Heart left ventricle (tissue), 16 donors: ENCODE measurements around the gene RGL2. TPM values are rescaled to one million over a fixed set of nuclear protein-coding genes. Genes with fewer than 3 reads are reported as not detected.
"Not testable (repeated sequence)": the region's sequence is repeated elsewhere in the genome, so short reads cannot be mapped to it uniquely, and the experiment has no call there.

Experiments used
- ATAC-seq, 4 donors: fragments of 200-7000 bp; cut with Tn5 transposase; one replicate each; pipeline ENCODE4 v1.9.1; 2020 to 2022; ENCODE audit warnings: moderate library complexity in 4 of 4, mild to moderate bottlenecking in 3 of 4, moderate number of reproducible peaks in 1 of 4
- DNase-seq, 5 donors: peaks; one replicate each; pipeline ENCODE4 v3.0.0-alpha.2; 2020
- H3K27ac ChIP-seq, 12 donors: fragments of 200-600 bp; sonication (generic) in 4 of 12; one replicate each; pipeline versions ENCODE4 v1.5.0 to v1.8.0; 2016 to 2022; ENCODE audit warnings: mild to moderate bottlenecking in 2 of 12
- H3K27me3 ChIP-seq, 9 donors: fragments of 200-600 bp; sonication (generic) in 2 of 9; one replicate each; pipeline versions ENCODE4 v1.5.1 to v1.8.0; 2016 to 2022; ENCODE audit warnings: mild to moderate bottlenecking in 3 of 9
- H3K36me3 ChIP-seq, 9 donors: fragments of 200-600 bp; sonication (generic) in 2 of 9; one replicate each; pipeline versions ENCODE4 v1.5.0 to v1.8.0; 2018 to 2022; ENCODE audit warnings: mild to moderate bottlenecking in 2 of 9
- H3K4me1 ChIP-seq, 12 donors: fragments of 200-600 bp; sonication (generic) in 4 of 12; one replicate each; pipeline versions ENCODE4 v1.5.0 to v1.8.0; 2016 to 2022; ENCODE audit warnings: mild to moderate bottlenecking in 3 of 12
- H3K4me3 ChIP-seq, 12 donors: fragments of 200-600 bp; sonication (generic) in 4 of 12; one replicate each; pipeline versions ENCODE4 v1.5.0 to v1.8.0; 2017 to 2022; ENCODE audit warnings: mild to moderate bottlenecking in 9 of 12, moderate library complexity in 4 of 12
- H3K9me3 ChIP-seq, 12 donors: fragments of 200-600 bp; sonication (generic) in 4 of 12; one replicate each; pipeline versions ENCODE4 v1.5.0 to v1.8.0; 2016 to 2022; ENCODE audit warnings: mild to moderate bottlenecking in 1 of 12
- CTCF ChIP-seq, 12 donors: fragments of 200-600 bp; sonication (generic) in 4 of 12; IDR thresholded peaks; one replicate each; pipeline versions ENCODE4 v1.5.0 to v1.8.0; 2018 to 2022; ENCODE audit warnings: antibody characterized with exemption in 12 of 12, mild to moderate bottlenecking in 5 of 12
- POLR2A ChIP-seq, 2 donors: fragments of 450-650 bp; IDR thresholded peaks; one replicate each; pipeline ENCODE4 v1.6.1; 2017; ENCODE audit warnings: antibody characterized with exemption in 2 of 2, mild to moderate bottlenecking in 2 of 2, moderate library complexity in 2 of 2
- WGBS, 4 donors: extraction: QIAGEN DNeasy Blood & Tissue Kit in 2 of 4; methylation state at CpG; one replicate each; pipeline versions ENCODE4 v1.1.5 to v1.1.7; 2013 to 2018; 5-methylcytosine and 5-hydroxymethylcytosine counted together
- intact Hi-C, 10 donors: fragments of 100-400 bp; cut with DNase I; formaldehyde crosslinking; loops; one replicate each; pipeline versions ENCODE4 v1.11.1 to v1.14.2; 2022
- polyA plus RNA-seq, 2 donors: library from polyadenylated mRNA; stranded (reverse); fragments of 200-250 nt; gene quantifications; one replicate each; pipeline ENCODE4 v1.2.3, GENCODE V29; 2013
- total RNA-seq, 9 donors: library from RNA; depleted of rRNA in 2 of 9; stranded (reverse); fragments of >200 nt in 2 of 9; fragmentation: NEBNext Ultra II Directional in 3 of 9; extraction: Animal tissue kit (Norgen Biotek cat#: 25700) in 3 of 9; gene quantifications; one replicate each; pipeline versions ENCODE4 v1.1.0 to v1.2.4, GENCODE V29; 2016 to 2023
- donor health status: ischemic (EF 13 %, LVEDD 7.1; RV severe dilation, severe dysfunction).
- donor health status: healthy with polysubstance abuse.
- donor health status: DM: no; HTN: yes; CAD: no.
- donor health status: DM: no; HTN: no; CAD: no.
- donor health status: ischemic (EF 25% LVEDD 6.9; RV normal size, moderate dysfunction).
- donor health status: ischemic (EF 25% LVEDD 5.7; RV mildly dilated, moderate dysfunction).
- donor health status: healthy.
- donor health status: DM: yes; HTN: yes; CAD: no.
- donor health status: ischemic (EF 35%, LVEDD 5.7; RV mildly dilated, moderate dysfunction).
- donor health status: nonischemic (EF 11% LVEDD 7.7; RV severe dilation, severe dysfunction).
- donor health status: DM: yes; HTN: yes; CAD: no.
- donor health status: PGD.
- donor health status: ischemic (EF 29% LVEDD 5.4; RV normal size, mild dysfunction).
- donor health status: nonischemic (EF 23%, LVEDD 6.1; RV moderate dilation, normal function).

RGL2 gene
- total and polyA plus RNA-seq, 11 donors, result 34.9 to 67.8 (median 48.4) TPM

GRCh38 chr6:33344701-33345697 is 46.3 kb upstream of the RGL2 start:
- no peaks in the 10 kb centered on the region for H3K9me3 ChIP-seq
- H3K4me1 ChIP-seq, result peaks cover 0 to 10% (median 2%) of the 10 kb centered on the region in 12 donors
- 22 to 29% (median 25%) methylated on average over 20 to 22 of the region's 22 CpGs for WGBS, 4 donors
- ATAC-seq (peak in 3 of 4 donors; percentile 49 to 51 (median 49)), DNase-seq (peak in 3 of 5 donors; percentile 57 to 75 (median 66))
- no peaks in the 10 kb centered on the region for H3K36me3 ChIP-seq
- H3K27me3 ChIP-seq, result no peaks in the 10 kb centered on the region
- intact Hi-C loops, result no loop called here
- H3K27ac ChIP-seq, result peak overlapping the region in 1 of 12 donors; percentile 66
- H3K4me3 ChIP-seq, result peak overlapping the region in 3 of 12 donors; percentile 4 to 18 (median 6)
- TF ChIP-seq CTCF (IDR thresholded peaks at IDR 0.05), result peak; percentile 42 to 69 (median 60)
- TF ChIP-seq POLR2A (IDR thresholded peaks at IDR 0.05), result no peak

- no peak for TF ChIP-seq CTCF (IDR thresholded peaks at IDR 0.05)
- TF ChIP-seq POLR2A (IDR thresholded peaks at IDR 0.05), result no peak
- DNase-seq (no peak), ATAC-seq (no peak)
- peaks cover 0 to 10% (median 2%) of the 10 kb centered on the region in 12 donors for H3K4me1 ChIP-seq
- no peaks in the 10 kb centered on the region for H3K36me3 ChIP-seq
- intact Hi-C loops, result no loop called here
- H3K27me3 ChIP-seq, result no peaks in the 10 kb centered on the region
- H3K27ac ChIP-seq, result peak overlapping the region in 1 of 12 donors; percentile 66
- H3K4me3 ChIP-seq, result no peak overlapping the region
- 64 to 72% (median 70%) methylated on average over 6 of the region's 6 CpGs for WGBS, 4 donors
- no peaks in the 10 kb centered on the region for H3K9me3 ChIP-seq
These were observed 45.3 kb upstream of the RGL2 start for GRCh38 chr6:33343953-33344611.

- H3K9me3 ChIP-seq, H3K36me3 ChIP-seq, H3K4me3 ChIP-seq, intact Hi-C loops, DNase-seq, ATAC-seq, H3K27me3 ChIP-seq: not testable (repeated sequence)
- Histone ChIP-seq H3K4me1 (peaks cover 0 to 10% (median 2%) of the 10 kb centered on the region in 12 donors), H3K27ac (peak overlapping the region in 1 of 12 donors; percentile 66)
- WGBS, 4 donors, result 91 to 98% (median 93%) methylated on average over 7 of the region's 7 CpGs
These were observed 44.8 kb upstream of the RGL2 start for GRCh38 chr6:33343606-33343952.

GRCh38 chr6:33339193-33339592 is 40.5 kb upstream of the RGL2 start:
- 80 to 85% (median 82%) methylated on average over 6 of the region's 6 CpGs for WGBS, 4 donors
- Histone ChIP-seq H3K27ac (no peak overlapping the region), H3K4me1 (no peaks in the 10 kb centered on the region), H3K4me3 (no peak overlapping the region), H3K36me3 (no peaks in the 10 kb centered on the region), H3K27me3 (no peaks in the 10 kb centered on the region), H3K9me3 (no peaks in the 10 kb centered on the region)
- TF ChIP-seq POLR2A (IDR thresholded peaks at IDR 0.05) (no peak), CTCF (IDR thresholded peaks at IDR 0.05) (no peak)
- ATAC-seq, result no peak
- intact Hi-C loops, result no loop called here
- DNase-seq, result no peak
